Fibroblast of lung (primary cell): ENCODE data around the gene PPFIBP2. TPM values are rescaled to one million over a fixed set of nuclear protein-coding genes. Genes with fewer than 3 reads are reported as not detected.

Source experiments
- DNase-seq, 2 donors: peaks; one replicate each; pipeline versions ENCODE4 v3.0.0 to v3.0.0-alpha.2; 2010; ENCODE audit warnings: low read depth in 2 of 2
- H2AFZ ChIP-seq: 2 replicates; pipeline ENCODE4 v1.5.1; 2012; ENCODE audit warnings: low read length, control low read depth, inconsistent platforms
- H3K27ac ChIP-seq: 2 replicates; pipeline ENCODE4 v1.5.1; 2011; ENCODE audit warnings: low read length, control low read depth; ENCODE audit not compliant: insufficient read depth
- H3K27me3 ChIP-seq: 2 replicates; pipeline ENCODE4 v1.5.1; 2011; ENCODE audit warnings: mild to moderate bottlenecking, low read length; ENCODE audit not compliant: control insufficient read depth, insufficient read depth
- H3K36me3 ChIP-seq: 2 replicates; pipeline ENCODE4 v1.5.1; 2011; ENCODE audit warnings: low read length; ENCODE audit not compliant: control insufficient read depth, insufficient read depth
- H3K4me1 ChIP-seq: 2 replicates; pipeline ENCODE4 v1.5.1; 2011; ENCODE audit warnings: low read length; ENCODE audit not compliant: control insufficient read depth, insufficient read depth; ENCODE audit errors: extremely low read depth
- H3K4me2 ChIP-seq: 2 replicates; pipeline ENCODE4 v1.5.1; 2011; ENCODE audit warnings: low read length, control low read depth; ENCODE audit not compliant: insufficient read depth; ENCODE audit errors: extremely low read depth
- H3K4me3 ChIP-seq, 4 experiments: fragments of 200-600 bp in 1 of 4; sonication (generic) in 1 of 4; replicated peaks in 1 of 4; 2 replicates each; pipeline ENCODE4 v1.5.1; 2011 to 2016; ENCODE audit warnings: low read length in 4 of 4, low read depth in 3 of 4, mild to moderate bottlenecking in 3 of 4, control low read depth in 2 of 4, inconsistent platforms in 1 of 4, mixed read lengths in 1 of 4; ENCODE audit not compliant: insufficient read depth in 1 of 4; ENCODE audit errors: control extremely low read depth in 1 of 4
- H3K79me2 ChIP-seq: 2 replicates; pipeline ENCODE4 v1.5.1; 2012; ENCODE audit warnings: mild to moderate bottlenecking, low read length, inconsistent platforms; ENCODE audit not compliant: control insufficient read depth, insufficient read depth
- H3K9ac ChIP-seq: 2 replicates; pipeline ENCODE4 v1.5.1; 2011; ENCODE audit warnings: mild to moderate bottlenecking, low read length, control low read depth; ENCODE audit not compliant: insufficient read depth
- H3K9me3 ChIP-seq: 2 replicates; pipeline ENCODE4 v1.5.1; 2012; ENCODE audit warnings: low read depth, low read length; ENCODE audit not compliant: control insufficient read depth, insufficient read depth
- H4K20me1 ChIP-seq: 2 replicates; pipeline ENCODE4 v1.5.1; 2011; ENCODE audit warnings: low read length; ENCODE audit not compliant: control insufficient read depth, insufficient read depth; ENCODE audit errors: extremely low read depth
- CTCF ChIP-seq, 2 donors: IDR thresholded peaks in 1 of 2; conservative IDR thresholded peaks in 1 of 2; 1 replicate in 1 of 2; 2 replicates in 1 of 2; pipeline ENCODE4 v1.5.1; 2011 to 2012; ENCODE audit warnings: low read length in 2 of 2, control low read depth in 1 of 2, inconsistent platforms in 1 of 2, low read depth in 1 of 2, mild to moderate bottlenecking in 1 of 2
- EZH2 ChIP-seq: IDR thresholded peaks from 2 replicates; pipeline ENCODE4 v1.5.1; 2012; ENCODE audit warnings: low read length, control low read depth, mild to moderate bottlenecking; ENCODE audit errors: missing control alignments
- polyA plus RNA-seq, 2 donors: library from polyadenylated mRNA; depleted of rRNA in 1 of 2; stranded (reverse) in 1 of 2; unstranded in 1 of 2; fragments of >200 nt; gene quantifications; 2 replicates each; pipeline ENCODE4 v1.2.1, GENCODE V29; 2011 to 2012; ENCODE audit warnings: missing spikeins in 1 of 2
- total RNA-seq: library from RNA; depleted of rRNA; stranded (reverse); fragments of >200 nt; gene quantifications from 2 replicates; pipeline ENCODE4 v1.2.1, GENCODE V29; 2014

PPFIBP2 gene
- total and polyA plus RNA-seq, 2 donors (not counting 1 experiment from before 2014, with no cell fraction given): 11.4 to 38.8 TPM

- TF ChIP-seq CTCF (conservative IDR thresholded peaks at IDR 0.05 in 1 of 2, IDR thresholded peaks at IDR 0.05 in 1 of 2; ENCODE audit: low read depth in 1 of 2, low read length in 2 of 2) (peak in 1 of 2 donors; percentile 16), EZH2 (no peak)
- no peaks in the 10 kb centered on the region for H3K9me3 ChIP-seq
- no peak overlapping the region for H3K9ac ChIP-seq
- H4K20me1 ChIP-seq: no peaks in the 10 kb centered on the region
- peaks cover 8% of the 10 kb centered on the region for H3K27me3 ChIP-seq
- H3K79me2 ChIP-seq: no peaks in the 10 kb centered on the region
- no peak overlapping the region for H3K27ac ChIP-seq
- H3K4me2 ChIP-seq: no peak overlapping the region
- DNase-seq: peak in 1 of 2 donors; percentile 59
- no peak overlapping the region for H3K4me3 ChIP-seq
- no peaks in the 10 kb centered on the region for H3K36me3 ChIP-seq
- no peak overlapping the region for H2AFZ ChIP-seq
- H3K4me1 ChIP-seq: peaks cover 2% of the 10 kb centered on the region
Measured at GRCh38 chr11:7690648-7691047, 176.8 kb downstream of the PPFIBP2 start.

GRCh38 chr11:7691759-7692350 is 178.1 kb downstream of the PPFIBP2 start:
- peak in 1 of 2 donors; percentile 20 for DNase-seq
- H3K4me2 ChIP-seq: no peak overlapping the region
- no peaks in the 10 kb centered on the region for H3K9me3 ChIP-seq
- no peak overlapping the region for H3K9ac ChIP-seq
- H3K4me1 ChIP-seq: peaks cover 2% of the 10 kb centered on the region
- TF ChIP-seq EZH2 (no peak), CTCF (conservative IDR thresholded peaks at IDR 0.05 in 1 of 2, IDR thresholded peaks at IDR 0.05 in 1 of 2; ENCODE audit: low read depth in 1 of 2, low read length in 2 of 2) (no peak)
- no peak overlapping the region for H2AFZ ChIP-seq
- H3K27ac ChIP-seq: no peak overlapping the region
- no peak overlapping the region for H3K4me3 ChIP-seq
- H4K20me1 ChIP-seq: no peaks in the 10 kb centered on the region
- peaks cover 8% of the 10 kb centered on the region for H3K27me3 ChIP-seq
- H3K36me3 ChIP-seq: no peaks in the 10 kb centered on the region
- no peaks in the 10 kb centered on the region for H3K79me2 ChIP-seq

- H3K9ac ChIP-seq: no peak overlapping the region
- no peak overlapping the region for H3K27ac ChIP-seq
- H3K27me3 ChIP-seq: peaks cover 8% of the 10 kb centered on the region
- no peak overlapping the region for H2AFZ ChIP-seq
- no peaks in the 10 kb centered on the region for H3K36me3 ChIP-seq
- H3K4me2 ChIP-seq: no peak overlapping the region
- no peak overlapping the region for H3K4me3 ChIP-seq
- H3K4me1 ChIP-seq: peaks cover 2% of the 10 kb centered on the region
- DNase-seq: no peak
- H4K20me1 ChIP-seq: no peaks in the 10 kb centered on the region
- no peaks in the 10 kb centered on the region for H3K79me2 ChIP-seq
- H3K9me3 ChIP-seq: no peaks in the 10 kb centered on the region
- TF ChIP-seq CTCF (conservative IDR thresholded peaks at IDR 0.05 in 1 of 2, IDR thresholded peaks at IDR 0.05 in 1 of 2; ENCODE audit: low read depth in 1 of 2, low read length in 2 of 2): no peak
- TF ChIP-seq EZH2: no peak
Measured at GRCh38 chr11:7692426-7692825, 178.6 kb downstream of the PPFIBP2 start.
